Esophagus (tissue), 2 donors: ENCODE data around the gene CNP. TPM values are rescaled to one million over a fixed set of nuclear protein-coding genes. Genes with fewer than 3 reads are reported as not detected.

Experiments
- H3K27ac ChIP-seq, 2 donors: one replicate each; pipeline ENCODE4 v1.5.1; 2013; ENCODE audit warnings: low read depth in 2 of 2, mild to moderate bottlenecking in 2 of 2, inconsistent platforms in 1 of 2, low read length in 1 of 2, moderate library complexity in 1 of 2
- H3K27me3 ChIP-seq, 2 donors: one replicate each; pipeline ENCODE4 v1.6.1; 2013; ENCODE audit warnings: low read length in 2 of 2, control low read depth in 1 of 2, mild to moderate bottlenecking in 1 of 2; ENCODE audit not compliant: insufficient read depth in 2 of 2, control insufficient read depth in 1 of 2
- H3K36me3 ChIP-seq, 2 donors: one replicate each; pipeline ENCODE4 v1.6.1; 2013; ENCODE audit warnings: low read length in 1 of 2; ENCODE audit not compliant: control insufficient read depth in 2 of 2, insufficient read depth in 2 of 2
- H3K4me1 ChIP-seq, 2 donors: one replicate each; pipeline ENCODE4 v1.6.1; 2013; ENCODE audit warnings: low read length in 1 of 2; ENCODE audit not compliant: control insufficient read depth in 2 of 2, insufficient read depth in 2 of 2
- H3K4me3 ChIP-seq, 2 donors: one replicate each; pipeline ENCODE4 v1.5.1; 2013; ENCODE audit warnings: low read length in 2 of 2, mild to moderate bottlenecking in 2 of 2, low read depth in 1 of 2, moderate library complexity in 1 of 2
- H3K9me3 ChIP-seq, 2 donors: one replicate each; pipeline ENCODE4 v1.6.1; 2013; ENCODE audit warnings: mild to moderate bottlenecking in 2 of 2, low read depth in 1 of 2, low read length in 1 of 2, moderate library complexity in 1 of 2; ENCODE audit not compliant: control insufficient read depth in 2 of 2, insufficient read depth in 1 of 2
- WGBS, 2 donors: extraction: QIAGEN DNeasy Blood & Tissue Kit; methylation state at CpG; one replicate each; pipeline ENCODE4 v1.1.7; 2013; 5-methylcytosine and 5-hydroxymethylcytosine counted together
- polyA plus RNA-seq, 2 donors: library from polyadenylated mRNA; stranded (reverse); fragments of 200-250 nt; gene quantifications; one replicate each; pipeline ENCODE4 v1.2.3, GENCODE V29; 2013
- donor health status: healthy with polysubstance abuse.
- donor health status: Bipolar disorder and iron deficiency.

Gene CNP
- polyA plus RNA-seq, 2 donors = 45.2 to 49.1 TPM

DNA sequence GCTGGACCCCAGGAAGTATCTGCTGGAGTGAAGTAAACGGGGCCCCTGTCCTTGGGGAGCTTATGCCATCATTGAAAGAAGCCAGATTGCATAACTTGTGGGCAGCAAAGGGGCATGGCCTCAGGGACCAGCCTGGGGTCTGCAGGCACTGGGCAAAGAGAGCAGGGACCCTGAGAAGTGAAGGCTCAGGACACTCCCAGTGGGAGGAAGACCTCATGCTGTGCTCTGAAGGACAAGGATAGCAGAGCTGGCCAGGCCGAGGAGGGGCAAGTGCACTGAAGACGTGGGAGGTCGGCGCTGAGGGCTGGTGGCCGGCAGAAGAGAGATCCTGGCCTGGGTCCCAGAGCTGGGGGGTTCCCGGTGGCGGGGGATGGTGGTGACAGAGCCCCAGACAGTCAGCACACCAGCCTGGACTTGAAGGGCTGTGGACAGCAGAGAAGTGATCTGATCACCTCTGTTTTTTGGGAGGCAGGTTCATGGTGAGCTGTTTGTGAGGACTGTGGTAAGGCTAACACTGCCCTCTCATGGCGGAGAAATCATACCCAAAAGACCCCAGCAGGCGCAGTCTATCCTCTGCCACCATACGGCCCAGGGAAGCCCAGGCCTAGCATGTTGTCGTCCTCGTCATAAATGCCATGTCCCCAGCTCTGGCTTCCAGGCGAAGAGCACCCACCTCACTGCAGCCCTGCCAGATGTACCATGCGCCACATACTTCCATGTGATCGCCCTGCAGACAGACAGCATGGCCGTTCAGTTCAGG, 7.1 kb upstream of the CNP start:
- Histone ChIP-seq H3K27ac (no peak overlapping the region), H3K36me3 (no peaks in the 10 kb centered on the region), H3K4me3 (no peak overlapping the region), H3K9me3 (no peaks in the 10 kb centered on the region), H3K4me1 (no peaks in the 10 kb centered on the region), H3K27me3 (no peaks in the 10 kb centered on the region)
- 52 to 60% methylated on average over 17 of the region's 17 CpGs for WGBS, 2 donors

DNA sequence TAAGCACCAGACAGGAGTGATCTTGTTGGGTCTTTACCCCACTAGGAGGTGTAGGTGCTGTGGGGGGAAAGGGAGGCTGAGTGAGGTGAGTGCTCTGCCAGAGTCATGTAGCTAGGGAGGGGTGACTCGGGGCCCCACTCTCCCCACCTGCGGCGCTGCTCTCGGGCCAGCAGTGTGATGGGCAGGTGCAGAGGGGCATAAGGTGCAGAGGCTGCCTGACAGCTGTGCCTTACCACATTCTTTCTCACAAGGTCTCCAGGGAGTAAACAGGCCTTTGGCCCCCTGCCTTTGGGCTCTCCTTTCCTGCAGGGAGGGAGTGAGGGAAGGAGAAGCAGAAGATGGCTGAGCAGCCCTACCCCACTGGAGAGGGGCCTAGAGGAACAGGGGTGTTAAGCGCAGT, 4.5 kb upstream of the CNP start:
- 60 to 78% methylated on average over 5 of the region's 5 CpGs for WGBS, 2 donors
- Histone ChIP-seq H3K9me3 (no peaks in the 10 kb centered on the region), H3K27me3 (no peaks in the 10 kb centered on the region), H3K4me3 (no peak overlapping the region), H3K27ac (no peak overlapping the region), H3K36me3 (no peaks in the 10 kb centered on the region), H3K4me1 (no peaks in the 10 kb centered on the region)

GRCh38 chr17:41962768-41963434, 3.7 kb upstream of the CNP start:
- H3K4me1 ChIP-seq = peaks cover 4 to 7% of the 10 kb centered on the region in 2 donors
- H3K36me3 ChIP-seq = peaks cover 0 to under 1% of the 10 kb centered on the region in 2 donors
- H3K27ac ChIP-seq = no peak overlapping the region
- H3K27me3 ChIP-seq = no peaks in the 10 kb centered on the region
- H3K4me3 ChIP-seq = no peak overlapping the region
- 18 to 22% methylated on average over 9 of the region's 9 CpGs for WGBS, 2 donors
- no peaks in the 10 kb centered on the region for H3K9me3 ChIP-seq

DNA sequence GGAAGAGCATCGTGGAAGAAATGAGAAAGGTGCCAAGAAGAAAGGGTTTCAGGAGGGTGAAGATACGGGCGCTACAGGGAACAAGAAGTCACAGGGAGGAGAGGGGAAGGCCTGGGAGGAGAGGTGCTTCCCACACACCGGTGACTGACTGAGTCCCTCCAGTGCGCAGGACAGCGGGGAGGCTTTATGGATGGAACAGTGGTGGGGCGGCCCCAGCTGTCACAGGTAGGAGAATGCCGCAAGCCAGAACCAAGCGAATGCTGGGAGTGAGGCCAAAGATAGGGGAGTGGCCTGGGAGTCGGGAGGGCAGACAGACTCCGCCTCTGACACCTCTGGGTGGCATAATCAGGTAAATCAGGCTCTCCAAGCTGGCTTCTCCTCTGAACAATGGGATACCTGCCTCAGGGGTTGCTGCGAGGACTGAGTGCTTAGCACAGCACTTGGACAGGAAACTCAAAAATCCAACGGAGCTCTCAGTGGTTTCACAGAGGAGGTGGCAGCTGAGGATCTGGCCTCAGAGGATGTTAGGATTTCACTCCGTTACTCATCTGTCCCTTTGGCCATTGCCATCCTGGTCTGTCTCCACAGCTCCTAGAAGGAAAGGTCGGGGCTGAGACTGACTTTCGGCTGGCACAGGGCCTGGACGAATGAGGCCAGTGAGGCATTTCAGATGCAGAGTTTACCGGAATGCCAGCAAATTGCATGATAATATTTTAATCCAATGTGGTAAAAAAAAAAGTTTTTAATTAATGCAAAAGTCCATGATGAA, 717 bp upstream of the CNP start:
- Histone ChIP-seq H3K27ac (peak overlapping the region; percentile 73 to 94), H3K4me1 (peaks cover 10 to 20% of the 10 kb centered on the region in 2 donors), H3K4me3 (peak overlapping the region; percentile 68 to 92), H3K36me3 (peaks cover 5 to 14% of the 10 kb centered on the region in 2 donors), H3K27me3 (no peaks in the 10 kb centered on the region), H3K9me3 (no peaks in the 10 kb centered on the region)
- WGBS, 2 donors = 4 to 7% methylated on average over 18 of the region's 18 CpGs

GRCh38 chr17:41967141-41967920, 736 bp downstream of the CNP start:
- Histone ChIP-seq H3K4me3 (peak overlapping the region; percentile 68 to 92), H3K27ac (peak overlapping the region; percentile 73 to 94), H3K4me1 (peaks cover 10 to 22% of the 10 kb centered on the region in 2 donors), H3K27me3 (no peaks in the 10 kb centered on the region), H3K9me3 (no peaks in the 10 kb centered on the region), H3K36me3 (peaks cover 7 to 25% of the 10 kb centered on the region in 2 donors)
- WGBS, 2 donors = 14% methylated on average over 35 to 39 of the region's 39 CpGs

GRCh38 chr17:41967921-41968578, 1.5 kb downstream of the CNP start:
- Histone ChIP-seq H3K27me3 (no peaks in the 10 kb centered on the region), H3K36me3 (peaks cover 7 to 33% of the 10 kb centered on the region in 2 donors), H3K9me3 (no peaks in the 10 kb centered on the region), H3K27ac (peak overlapping the region; percentile 73 to 94), H3K4me1 (peaks cover 10 to 29% of the 10 kb centered on the region in 2 donors), H3K4me3 (peak overlapping the region; percentile 68 to 92)
- WGBS, 2 donors = 87% methylated on average over 37 of the region's 37 CpGs

GRCh38 chr17:41968676-41969075, 2.1 kb downstream of the CNP start:
- H3K4me1 ChIP-seq = peaks cover 13 to 35% of the 10 kb centered on the region in 2 donors
- H3K27me3 ChIP-seq = no peaks in the 10 kb centered on the region
- H3K36me3 ChIP-seq = peaks cover 10 to 39% of the 10 kb centered on the region in 2 donors
- H3K27ac ChIP-seq = no peak overlapping the region
- 87 to 89% methylated on average over 10 of the region's 10 CpGs for WGBS, 2 donors
- no peaks in the 10 kb centered on the region for H3K9me3 ChIP-seq
- H3K4me3 ChIP-seq = no peak overlapping the region

GRCh38 chr17:41970901-41971331, 4.3 kb downstream of the CNP start:
- Histone ChIP-seq H3K36me3 (peaks cover 19 to 57% of the 10 kb centered on the region in 2 donors), H3K27ac (no peak overlapping the region), H3K4me1 (peaks cover 20 to 51% of the 10 kb centered on the region in 2 donors), H3K4me3 (no peak overlapping the region), H3K9me3 (no peaks in the 10 kb centered on the region), H3K27me3 (no peaks in the 10 kb centered on the region)
- WGBS, 2 donors = 81 to 84% methylated on average over 5 of the region's 5 CpGs
